ENCODE results near the gene C2.

- TF ChIP-seq CTCF (conservative IDR thresholded peaks at IDR 0.05), result no peak
- TF ChIP-seq EZH2 (IDR thresholded peaks at IDR 0.05; ENCODE audit: low read depth), result no peak
These were observed 29.0 kb upstream of the C2 start for GRCh38 chr6:31898383-31899011.

Measured in PC-9 (cell line).